ENCODE measurements around the gene CDT1. TPM values are rescaled to one million over a fixed set of nuclear protein-coding genes. Genes with fewer than 3 reads are reported as not detected.
A peak's percentile ranks its signal among the peaks of the same experiment; 100 is the strongest.

The CDT1 gene
- total RNA-seq, 1 donor from 2014 or later: 10.8 TPM

- H3K27ac ChIP-seq: peak overlapping the region; percentile 53
- intact Hi-C loops (cut with DNase I): no loop called here
- no peak overlapping the region for H3K4me3 ChIP-seq
- DNase-seq (ENCODE audit: extremely low spot score in 2 of 2): no peak
- H3K4me1 ChIP-seq: peaks cover 4% of the 10 kb centered on the region
- no peaks in the 10 kb centered on the region for H3K27me3 ChIP-seq
- H3K9me3 ChIP-seq: no peaks in the 10 kb centered on the region
- peaks cover 0 to 34% of the 10 kb centered on the region in 2 donors for H3K36me3 ChIP-seq
- no peak for TF ChIP-seq POLR2A (IDR thresholded peaks at IDR 0.05)
- TF ChIP-seq POLR2AphosphoS5 (IDR thresholded peaks at IDR 0.05; ENCODE audit: insufficient read depth in 1 of 2, low read depth in 1 of 2): no peak
- TF ChIP-seq CTCF (IDR thresholded peaks at IDR 0.05): no peak
These were observed 22.7 kb downstream of the CDT1 start for GRCh38 chr16:88826070-88826840.

- no peaks in the 10 kb centered on the region for H3K27me3 ChIP-seq
- H3K4me1 ChIP-seq: peaks cover 4% of the 10 kb centered on the region
- H3K27ac ChIP-seq: no peak overlapping the region
- H3K36me3 ChIP-seq: peaks cover 0 to 22% of the 10 kb centered on the region in 2 donors
- no peak for DNase-seq (ENCODE audit: extremely low spot score in 2 of 2)
- no peaks in the 10 kb centered on the region for H3K9me3 ChIP-seq
- H3K4me3 ChIP-seq: no peak overlapping the region
- TF ChIP-seq POLR2A (IDR thresholded peaks at IDR 0.05): no peak
- TF ChIP-seq CTCF (IDR thresholded peaks at IDR 0.05): no peak
- no peak for TF ChIP-seq POLR2AphosphoS5 (IDR thresholded peaks at IDR 0.05; ENCODE audit: insufficient read depth in 1 of 2, low read depth in 1 of 2)
- intact Hi-C loops (cut with DNase I): no loop called here
These were observed 24.1 kb downstream of the CDT1 start for GRCh38 chr16:88827727-88828126.

GRCh38 chr16:88828711-88829110 lies 25.1 kb downstream of the CDT1 start:
- intact Hi-C loops (cut with DNase I): no loop called here
- H3K9me3 ChIP-seq: no peaks in the 10 kb centered on the region
- peaks cover 0 to 20% of the 10 kb centered on the region in 2 donors for H3K36me3 ChIP-seq
- no peak overlapping the region for H3K4me3 ChIP-seq
- TF ChIP-seq POLR2AphosphoS5 (IDR thresholded peaks at IDR 0.05; ENCODE audit: insufficient read depth in 1 of 2, low read depth in 1 of 2): no peak
- TF ChIP-seq POLR2A (IDR thresholded peaks at IDR 0.05): no peak
- no peaks in the 10 kb centered on the region for H3K27me3 ChIP-seq
- no peak overlapping the region for H3K27ac ChIP-seq
- H3K4me1 ChIP-seq: peaks cover 4% of the 10 kb centered on the region
- no peak for DNase-seq (ENCODE audit: extremely low spot score in 2 of 2)

- Histone ChIP-seq H3K4me1 (peaks cover 4% of the 10 kb centered on the region), H3K9me3 (no peaks in the 10 kb centered on the region), H3K27ac (no peak overlapping the region), H3K27me3 (no peaks in the 10 kb centered on the region), H3K36me3 (peaks cover 0 to 9% of the 10 kb centered on the region in 2 donors), H3K4me3 (no peak overlapping the region)
- no peak for DNase-seq (ENCODE audit: extremely low spot score in 2 of 2)
- TF ChIP-seq POLR2AphosphoS5 (IDR thresholded peaks at IDR 0.05; ENCODE audit: insufficient read depth in 1 of 2, low read depth in 1 of 2) (peak in 1 of 2 donors; percentile 78), CTCF (IDR thresholded peaks at IDR 0.05) (no peak), POLR2A (IDR thresholded peaks at IDR 0.05) (no peak)
- intact Hi-C loops (cut with DNase I): no loop called here
These were observed 26.7 kb downstream of the CDT1 start for GRCh38 chr16:88830258-88830657.

GRCh38 chr16:88830783-88831182 lies 27.2 kb downstream of the CDT1 start:
- intact Hi-C loops (cut with DNase I): no loop called here
- H3K36me3 ChIP-seq: peaks cover 0 to 9% of the 10 kb centered on the region in 2 donors

More at GRCh38 chr16:88830783-88831182, 27.2 kb downstream of the CDT1 start:
- Histone ChIP-seq H3K4me1 (peaks cover 4% of the 10 kb centered on the region), H3K27ac (no peak overlapping the region), H3K4me3 (no peak overlapping the region), H3K9me3 (no peaks in the 10 kb centered on the region), H3K27me3 (no peaks in the 10 kb centered on the region)
- DNase-seq (ENCODE audit: extremely low spot score in 2 of 2): no peak
- TF ChIP-seq CTCF (IDR thresholded peaks at IDR 0.05) (no peak), POLR2AphosphoS5 (IDR thresholded peaks at IDR 0.05; ENCODE audit: insufficient read depth in 1 of 2, low read depth in 1 of 2) (no peak), POLR2A (IDR thresholded peaks at IDR 0.05) (no peak)

Measured in vagina (tissue), 2 donors.